HPDE6-E6E7 (cell line): ENCODE measurements around the gene HSDL2.
"Not testable (repeated sequence)": the region's sequence is repeated elsewhere in the genome, so short reads cannot be mapped to it uniquely, and the experiment has no call there.

Experiments
- DNase-seq: peaks from one replicate; pipeline ENCODE4 v3.0.0; 2011; ENCODE audit warnings: missing footprints; ENCODE audit errors: extremely low spot score

Gene HSDL2

GRCh38 chr9:112396872-112397271, 17.0 kb downstream of the HSDL2 start:
- no peak for DNase-seq

GRCh38 chr9:112401175-112401815, 21.4 kb downstream of the HSDL2 start:
- DNase-seq = no peak

- no peak for DNase-seq
These were observed 23.8 kb downstream of the HSDL2 start for GRCh38 chr9:112403614-112404201.

GRCh38 chr9:112404508-112404932, 24.6 kb downstream of the HSDL2 start:
- DNase-seq = no peak

- no peak for DNase-seq
These were observed 28.4 kb downstream of the HSDL2 start for GRCh38 chr9:112408275-112408674.

GRCh38 chr9:112408819-112409218, 28.9 kb downstream of the HSDL2 start:
- no peak for DNase-seq

- no peak for DNase-seq
These were observed 29.9 kb downstream of the HSDL2 start for GRCh38 chr9:112409758-112410157.

GRCh38 chr9:112411626-112412027, 31.7 kb downstream of the HSDL2 start:
- no peak for DNase-seq

- not testable (repeated sequence) for DNase-seq
These were observed 33.8 kb downstream of the HSDL2 start for GRCh38 chr9:112413728-112414127.

- DNase-seq = no peak
These were observed 40.3 kb downstream of the HSDL2 start for GRCh38 chr9:112420208-112420607.

- no peak for DNase-seq
These were observed 41.9 kb downstream of the HSDL2 start for GRCh38 chr9:112421771-112422222.

GRCh38 chr9:112422417-112423148, 42.7 kb downstream of the HSDL2 start:
- DNase-seq = no peak

GRCh38 chr9:112430006-112430522, 50.2 kb downstream of the HSDL2 start:
- DNase-seq = no peak

GRCh38 chr9:112433499-112434392, 53.8 kb downstream of the HSDL2 start:
- DNase-seq = no peak

- no peak for DNase-seq
These were observed 54.6 kb downstream of the HSDL2 start for GRCh38 chr9:112434487-112434886.

- DNase-seq = no peak
These were observed 57.5 kb downstream of the HSDL2 start for GRCh38 chr9:112437406-112437805.

GRCh38 chr9:112439171-112439570, 59.3 kb downstream of the HSDL2 start:
- no peak for DNase-seq

- no peak for DNase-seq
These were observed 59.9 kb downstream of the HSDL2 start for GRCh38 chr9:112439825-112440224.

GRCh38 chr9:112443200-112443599, 63.3 kb downstream of the HSDL2 start:
- DNase-seq = peak; percentile 11

GRCh38 chr9:112443636-112444035, 63.7 kb downstream of the HSDL2 start:
- DNase-seq = no peak

- DNase-seq = no peak
These were observed 65.3 kb downstream of the HSDL2 start for GRCh38 chr9:112445196-112445595.

GRCh38 chr9:112446080-112446479, 66.2 kb downstream of the HSDL2 start:
- DNase-seq = no peak
